H1 (cell line): ENCODE measurements around the gene RAD50. TPM values are rescaled to one million over a fixed set of nuclear protein-coding genes. Genes with fewer than 3 reads are reported as not detected.

Experiments used
- CTCF ChIA-PET: fragments of 300-600 bp; sonication (Branson Sonifier 250); formaldehyde crosslinking; loops from one replicate; lab custom pipeline; 2021; ENCODE audit not compliant: partially characterized antibody; lab: Charles Lee
- POLR2A ChIA-PET: fragments of 300-600 bp; sonication (Branson Sonifier 250); formaldehyde crosslinking; loops from one replicate; lab custom pipeline; 2021; ENCODE audit warnings: inconsistent platforms; ENCODE audit not compliant: partially characterized antibody; lab: Charles Lee
- DNase-seq, 2 experiments: peaks; one replicate each; pipeline versions ENCODE4 v3.0.0 to v3.0.0-alpha.2; 2010 to 2022; ENCODE audit warnings: low spot score in 2 of 2, low read depth in 1 of 2, mixed read lengths in 1 of 2
- FAIRE-seq: peaks from 2 replicates; lab custom pipeline; 2011; peaks lifted over from hg19 to GRCh38; lab: Jason Lieb, UNC
- H2AFZ ChIP-seq: 2 replicates; pipeline ENCODE4 v1.8.1; 2012; ENCODE audit warnings: low read length, inconsistent platforms
- H2AK5ac ChIP-seq: 2 replicates; pipeline ENCODE4 v1.6.1; 2013; ENCODE audit warnings: low read depth, low read length
- H2BK120ac ChIP-seq: replicated peaks from 2 replicates; pipeline ENCODE3; 2013; ENCODE audit warnings: low read depth, low read length, inconsistent platforms
- H2BK12ac ChIP-seq: 2 replicates; pipeline ENCODE4 v1.6.1; 2013; ENCODE audit warnings: low read depth, low read length
- H2BK15ac ChIP-seq: 2 replicates; pipeline ENCODE4 v1.6.1; 2013; ENCODE audit warnings: low read length
- H2BK20ac ChIP-seq: 2 replicates; pipeline ENCODE4 v1.6.1; 2013; ENCODE audit warnings: low read length
- H2BK5ac ChIP-seq: 2 replicates; pipeline ENCODE4 v1.6.1; 2013; ENCODE audit warnings: low read depth, low read length
- H3K14ac ChIP-seq: 2 replicates; pipeline ENCODE4 v1.6.1; 2013; ENCODE audit warnings: inconsistent platforms; ENCODE audit not compliant: insufficient read length
- H3K18ac ChIP-seq: 2 replicates; pipeline ENCODE4 v1.6.1; 2013; ENCODE audit warnings: low read length; ENCODE audit errors: extremely low read depth
- H3K23ac ChIP-seq: 2 replicates; pipeline ENCODE4 v1.6.1; 2013; ENCODE audit warnings: inconsistent platforms; ENCODE audit not compliant: insufficient read length
- H3K23me2 ChIP-seq: 2 replicates; pipeline ENCODE4 v1.6.1; 2013; ENCODE audit warnings: low read depth, low read length
- H3K27ac ChIP-seq: 2 replicates; pipeline ENCODE4 v1.6.1; 2011; ENCODE audit warnings: low read depth, low read length, inconsistent platforms
- H3K27me3 ChIP-seq, 4 experiments: replicated peaks in 1 of 4; 1 replicate in 1 of 4; 2 replicates in 3 of 4; pipeline versions ENCODE4 v1.6.1 to v1.8.1; 2011 to 2013; ENCODE audit warnings: low read length in 3 of 4, mild to moderate bottlenecking in 3 of 4, inconsistent platforms in 2 of 4, mixed read lengths in 2 of 4, moderate library complexity in 1 of 4; ENCODE audit not compliant: control insufficient read depth in 3 of 4, insufficient read depth in 3 of 4; ENCODE audit errors: extremely low read depth in 1 of 4
- H3K36me3 ChIP-seq, 4 experiments: 2 replicates each; pipeline versions ENCODE4 v1.6.1 to v1.8.1; 2011 to 2013; ENCODE audit warnings: mild to moderate bottlenecking in 4 of 4, low read length in 3 of 4, moderate library complexity in 2 of 4, control low read depth in 1 of 4, inconsistent platforms in 1 of 4; ENCODE audit not compliant: insufficient read depth in 4 of 4, control insufficient read depth in 2 of 4
- H3K4ac ChIP-seq: replicated peaks from 2 replicates; pipeline ENCODE3; 2013; ENCODE audit warnings: low read length, low read depth, mixed read lengths, inconsistent platforms; ENCODE audit not compliant: insufficient read length
- H3K4me1 ChIP-seq, 4 experiments: replicated peaks in 1 of 4; 1 replicate in 1 of 4; 2 replicates in 3 of 4; pipeline versions ENCODE4 v1.6.1 to v1.8.1; 2011 to 2013; ENCODE audit warnings: low read length in 3 of 4, inconsistent platforms in 2 of 4, mixed read lengths in 1 of 4; ENCODE audit not compliant: insufficient read depth in 4 of 4, control insufficient read depth in 3 of 4
- H3K4me2 ChIP-seq, 2 experiments: 2 replicates each; pipeline versions ENCODE4 v1.6.1 to v1.8.1; 2011 to 2013; ENCODE audit warnings: low read depth in 2 of 2, low read length in 2 of 2, control low read depth in 1 of 2, inconsistent platforms in 1 of 2, mild to moderate bottlenecking in 1 of 2; ENCODE audit not compliant: insufficient read depth in 1 of 2
- H3K4me3 ChIP-seq, 4 experiments: fragments of 200-600, 300-600 bp in 1 of 4; sonication (generic), shearing (Covaris generic), sonication (Bioruptor Twin) in 1 of 4; 2 replicates each; pipeline versions ENCODE4 v1.5.1 to v1.8.1; 2011 to 2016; ENCODE audit warnings: low read length in 4 of 4, low read depth in 3 of 4, control low read depth in 2 of 4, inconsistent platforms in 2 of 4, mild to moderate bottlenecking in 2 of 4, mixed read lengths in 1 of 4, moderate library complexity in 1 of 4; ENCODE audit not compliant: insufficient read depth in 2 of 4; ENCODE audit errors: extremely low read depth in 1 of 4
- H3K56ac ChIP-seq: replicated peaks from 2 replicates; pipeline ENCODE3; 2013; ENCODE audit warnings: low read depth, mild to moderate bottlenecking, mixed read lengths, low read length, inconsistent platforms; ENCODE audit not compliant: insufficient read length
- H3K79me1 ChIP-seq: 2 replicates; pipeline ENCODE4 v1.6.1; 2013; ENCODE audit warnings: low read depth, low read length, control low read depth
- H3K79me2 ChIP-seq, 2 experiments: 2 replicates each; pipeline versions ENCODE4 v1.6.1 to v1.8.1; 2012 to 2013; ENCODE audit warnings: low read length in 2 of 2, mild to moderate bottlenecking in 2 of 2, inconsistent platforms in 1 of 2; ENCODE audit not compliant: insufficient read depth in 2 of 2, control insufficient read depth in 1 of 2
- H3K9ac ChIP-seq, 4 experiments: replicated peaks in 1 of 4; 1 replicate in 1 of 4; 2 replicates in 3 of 4; pipeline versions ENCODE4 v1.6.1 to v1.8.1; 2011 to 2013; ENCODE audit warnings: low read depth in 3 of 4, low read length in 3 of 4, control low read depth in 2 of 4, mild to moderate bottlenecking in 2 of 4, moderate library complexity in 2 of 4, inconsistent platforms in 1 of 4; ENCODE audit errors: extremely low read depth in 1 of 4
- H3K9me3 ChIP-seq, 2 experiments: 2 replicates each; pipeline versions ENCODE4 v1.6.1 to v1.8.1; 2012 to 2013; ENCODE audit warnings: mild to moderate bottlenecking in 2 of 2, moderate library complexity in 2 of 2, control low read depth in 1 of 2, inconsistent platforms in 1 of 2, low read depth in 1 of 2, low read length in 1 of 2, mixed read lengths in 1 of 2; ENCODE audit not compliant: insufficient read depth in 2 of 2
- H4K20me1 ChIP-seq, 2 experiments: replicated peaks in 1 of 2; 2 replicates each; pipeline versions ENCODE3 to v1.8.1; 2011 to 2013; ENCODE audit warnings: inconsistent platforms in 2 of 2, low read length in 2 of 2, mild to moderate bottlenecking in 1 of 2; ENCODE audit not compliant: insufficient read depth in 2 of 2, control insufficient read depth in 1 of 2
- H4K5ac ChIP-seq: 2 replicates; pipeline ENCODE4 v1.6.1; 2013; ENCODE audit warnings: low read length, low read depth, mixed read lengths, inconsistent platforms; ENCODE audit not compliant: insufficient read length
- H4K8ac ChIP-seq: 2 replicates; pipeline ENCODE4 v1.8.0; 2013; ENCODE audit warnings: mild to moderate bottlenecking, moderate library complexity, low read length, inconsistent platforms; ENCODE audit not compliant: insufficient read depth; ENCODE audit errors: extremely low read depth
- H4K91ac ChIP-seq: replicated peaks from 2 replicates; pipeline ENCODE3; 2013; ENCODE audit warnings: low read length, mixed read lengths, inconsistent platforms; ENCODE audit not compliant: insufficient read length
- ASH2L ChIP-seq: fragments of 200-600, 300-600 bp; sonication (generic); IDR thresholded peaks from one replicate; pipeline ENCODE4 v1.7.1; 2017; ENCODE audit warnings: low read length
- BACH1 ChIP-seq: IDR thresholded peaks from 2 replicates; pipeline ENCODE4 v1.6.1; 2012; ENCODE audit warnings: low read length, improper control_type of control experiment
- CHD1 ChIP-seq: IDR thresholded peaks from 2 replicates; pipeline ENCODE4 v1.6.1; 2012; ENCODE audit warnings: low read depth, low read length, improper control_type of control experiment
- CTBP2 ChIP-seq: IDR thresholded peaks from 2 replicates; pipeline ENCODE4 v1.7.0; 2011; ENCODE audit warnings: borderline replicate concordance, mild to moderate bottlenecking, moderate library complexity, mixed read lengths, low read length; ENCODE audit not compliant: insufficient read depth, insufficient read length
- EGR1 ChIP-seq: IDR thresholded peaks from 2 replicates; pipeline ENCODE4 v1.6.1; 2011; ENCODE audit warnings: low read depth, low read length, borderline replicate concordance
- KDM1A ChIP-seq: fragments of 200-600, 300-600 bp; sonication (generic); IDR thresholded peaks from 2 replicates; pipeline ENCODE4 v1.7.1; 2016; ENCODE audit warnings: mild to moderate bottlenecking, low read length, borderline replicate concordance
- NRF1 ChIP-seq: IDR thresholded peaks from 2 replicates; pipeline ENCODE4 v1.6.1; 2011; ENCODE audit warnings: mild to moderate bottlenecking, low read depth, low read length, improper control_type of control experiment
- RBBP5 ChIP-seq: IDR thresholded peaks from 2 replicates; pipeline ENCODE4 v1.7.1; 2012; ENCODE audit warnings: low read depth, mild to moderate bottlenecking, inconsistent platforms, low read length, moderate library complexity, borderline replicate concordance
- SIN3A ChIP-seq, 2 experiments: IDR thresholded peaks in 1 of 2; conservative IDR thresholded peaks in 1 of 2; 2 replicates each; pipeline ENCODE4 v1.6.1; 2011 to 2012; ENCODE audit warnings: low read length in 2 of 2, improper control_type of control experiment in 1 of 2, low read depth in 1 of 2, mild to moderate bottlenecking in 1 of 2
- TBP ChIP-seq: IDR thresholded peaks from 2 replicates; pipeline ENCODE4 v1.6.1; 2011; ENCODE audit warnings: low read depth, low read length, improper control_type of control experiment
- YY1 ChIP-seq: IDR thresholded peaks from 2 replicates; pipeline ENCODE4 v1.6.1; 2011; ENCODE audit warnings: low read depth, mild to moderate bottlenecking, low read length
- WGBS, 2 experiments: shearing (Covaris generic) in 1 of 2; methylation state at CpG; one replicate each; pipeline versions ENCODE4 v1.1.6 to v1.1.7; 2013 to 2015; ENCODE audit warnings: low lambda C conversion rate in 2 of 2, mixed read lengths in 2 of 2, inconsistent platforms in 1 of 2, low coverage in 1 of 2, missing lambda C conversion rate in 1 of 2; ENCODE audit not compliant: insufficient replicate concordance in 2 of 2, insufficient coverage in 1 of 2, insufficient read length in 1 of 2; ENCODE audit errors: extremely low coverage in 1 of 2, missing lambda C conversion rate in 1 of 2; 5-methylcytosine and 5-hydroxymethylcytosine counted together
- polyA plus RNA-seq, 7 experiments: library from polyadenylated mRNA; depleted of rRNA in 3 of 7; stranded (reverse) in 5 of 7; unstranded in 2 of 7; fragments of >200 nt in 5 of 7; fragments of 200-250 nt in 2 of 7; gene quantifications; 1 replicate in 5 of 7; 2 replicates in 1 of 7; 4 replicates in 1 of 7; pipeline versions ENCODE4 v1.2.1 to v1.2.3, GENCODE V29; 2011 to 2013; ENCODE audit warnings: missing spikeins in 2 of 7, mixed read lengths in 2 of 7
- total RNA-seq: library from RNA; stranded (reverse); fragmentation: NEBNext Ultra II Directional; extraction: Animal tissue kit (Norgen Biotek cat#: 25700); gene quantifications from 2 replicates; pipeline ENCODE4 v1.2.1, GENCODE V29; 2021
- TF ChIP-seq, protein P1 (sequence below): IDR thresholded peaks from 2 replicates; pipeline ENCODE4 v1.6.1; 2012; ENCODE audit warnings: low read length, inconsistent platforms
- TF ChIP-seq, protein P2 (sequence below): IDR thresholded peaks from 2 replicates; pipeline ENCODE4 v1.6.1; 2012; ENCODE audit warnings: inconsistent platforms

RAD50 gene
- total and polyA plus RNA-seq, 2 of the 8 experiments (the other 6 are each of a cell fraction or from before 2014, with no cell fraction given), result 10.1 to 39.4 TPM

DNA sequence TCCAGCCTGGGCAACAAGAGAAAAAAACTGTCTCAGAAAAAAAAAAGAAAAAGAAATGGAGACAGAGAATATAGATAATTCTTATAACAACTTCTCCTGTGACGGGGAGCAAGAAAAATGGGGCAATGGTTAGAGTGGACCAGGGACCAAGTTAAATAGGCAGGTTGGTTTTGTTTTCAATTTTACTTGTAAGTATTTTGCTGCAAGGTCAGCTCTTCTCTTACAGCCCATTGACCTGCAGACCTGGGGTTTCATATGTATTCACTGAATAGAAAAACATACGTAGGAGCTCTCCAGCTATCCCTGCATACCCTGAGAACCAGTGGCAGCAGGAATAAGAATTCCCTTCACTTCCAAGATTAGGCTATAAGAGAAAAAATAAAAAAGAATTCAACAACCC, 72.0 kb downstream of the RAD50 start:
- no peak overlapping the region for H2BK5ac ChIP-seq
- no peak overlapping the region for H2BK12ac ChIP-seq
- WGBS, 2 experiments, result 92% methylated on average over 2 of the region's 2 CpGs; no CpG with 5 or more reads in 1 of the 2 experiments
- no peaks in the 10 kb centered on the region for H3K9me3 ChIP-seq
- no peak overlapping the region for H4K91ac ChIP-seq
- H3K23me2 ChIP-seq, result no peaks in the 10 kb centered on the region
- H3K56ac ChIP-seq, result no peak overlapping the region
- H4K20me1 ChIP-seq, result peaks cover 0 to 1% of the 10 kb centered on the region in 2 experiments
- H3K14ac ChIP-seq, result no peak overlapping the region
- no peak overlapping the region for H2AK5ac ChIP-seq
- H3K4ac ChIP-seq, result no peak overlapping the region
- no peak overlapping the region for H3K18ac ChIP-seq
- H2BK120ac ChIP-seq, result no peak overlapping the region
- no peak overlapping the region for H2AFZ ChIP-seq
- H3K27ac ChIP-seq, result no peak overlapping the region
- no peak overlapping the region for H3K9ac ChIP-seq
- H2BK15ac ChIP-seq, result no peak overlapping the region
- no peak overlapping the region for H4K8ac ChIP-seq
- no peak overlapping the region for H3K4me3 ChIP-seq
- no peak for FAIRE-seq
- H3K79me1 ChIP-seq, result no peaks in the 10 kb centered on the region
- H3K4me1 ChIP-seq, result no peaks in the 10 kb centered on the region
- no peak overlapping the region for H3K23ac ChIP-seq
- H4K5ac ChIP-seq, result no peak overlapping the region
- H3K27me3 ChIP-seq, result no peaks in the 10 kb centered on the region
- no peaks in the 10 kb centered on the region; a peak in 3 of 8 replicates for H3K36me3 ChIP-seq
- no peak overlapping the region for H3K4me2 ChIP-seq
- ChIA-PET CTCF (no interaction called here), POLR2A (no interaction called here)
- H3K79me2 ChIP-seq, result no peaks in the 10 kb centered on the region
- H2BK20ac ChIP-seq, result no peak overlapping the region
- DNase-seq, result no peak
- TF ChIP-seq SIN3A (conservative IDR thresholded peaks at IDR 0.05 in 1 of 2, IDR thresholded peaks at IDR 0.05 in 1 of 2; ENCODE audit: low read depth in 1 of 2, low read length in 2 of 2) (no peak), CHD1 (no peak), KDM1A (no peak), YY1 (no peak), CTBP2 (no peak), EGR1 (no peak), BACH1 (no peak), RBBP5 (no peak), ASH2L (no peak), NRF1 (no peak), TBP (no peak)
- TF ChIP-seq, protein P1, sequence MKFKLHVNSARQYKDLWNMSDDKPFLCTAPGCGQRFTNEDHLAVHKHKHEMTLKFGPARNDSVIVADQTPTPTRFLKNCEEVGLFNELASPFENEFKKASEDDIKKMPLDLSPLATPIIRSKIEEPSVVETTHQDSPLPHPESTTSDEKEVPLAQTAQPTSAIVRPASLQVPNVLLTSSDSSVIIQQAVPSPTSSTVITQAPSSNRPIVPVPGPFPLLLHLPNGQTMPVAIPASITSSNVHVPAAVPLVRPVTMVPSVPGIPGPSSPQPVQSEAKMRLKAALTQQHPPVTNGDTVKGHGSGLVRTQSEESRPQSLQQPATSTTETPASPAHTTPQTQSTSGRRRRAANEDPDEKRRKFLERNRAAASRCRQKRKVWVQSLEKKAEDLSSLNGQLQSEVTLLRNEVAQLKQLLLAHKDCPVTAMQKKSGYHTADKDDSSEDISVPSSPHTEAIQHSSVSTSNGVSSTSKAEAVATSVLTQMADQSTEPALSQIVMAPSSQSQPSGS, result no peak
- TF ChIP-seq, protein P2, sequence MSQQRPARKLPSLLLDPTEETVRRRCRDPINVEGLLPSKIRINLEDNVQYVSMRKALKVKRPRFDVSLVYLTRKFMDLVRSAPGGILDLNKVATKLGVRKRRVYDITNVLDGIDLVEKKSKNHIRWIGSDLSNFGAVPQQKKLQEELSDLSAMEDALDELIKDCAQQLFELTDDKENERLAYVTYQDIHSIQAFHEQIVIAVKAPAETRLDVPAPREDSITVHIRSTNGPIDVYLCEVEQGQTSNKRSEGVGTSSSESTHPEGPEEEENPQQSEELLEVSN, result no peak
